SK-N-SH treated with all-trans-retinoic acid at 6 μM for 48 hours (cell line): ENCODE results near the gene KIF13A.

ENCODE experiments used
- CSDC2 ChIP-seq: fragments of 250-450 bp; sonication (Bioruptor Pico); IDR thresholded peaks from 2 replicates; pipeline ENCODE4 v1.5.0; 2020; ENCODE audit warnings: mild to moderate bottlenecking, moderate library complexity
- CSRNP3 ChIP-seq: fragments of 250-450 bp; sonication (Bioruptor Pico); IDR thresholded peaks from 2 replicates; pipeline ENCODE4 v1.5.1; 2021; ENCODE audit warnings: mild to moderate bottlenecking, moderate library complexity
- ESRRG ChIP-seq: fragments of 250-450 bp; sonication (Bioruptor Pico); IDR thresholded peaks from 2 replicates; pipeline ENCODE4 v1.6.1; 2021; ENCODE audit warnings: mild to moderate bottlenecking
- GLIS3 ChIP-seq: fragments of 250-450 bp; sonication (Bioruptor Pico); IDR thresholded peaks from 2 replicates; pipeline ENCODE4 v1.5.0; 2020; ENCODE audit warnings: mild to moderate bottlenecking, moderate library complexity
- ISL1 ChIP-seq: fragments of 250-450 bp; sonication (Bioruptor Pico); IDR thresholded peaks from 2 replicates; pipeline ENCODE4 v2.1.2; 2022; ENCODE audit warnings: mild to moderate bottlenecking, moderate library complexity
- TCF4 ChIP-seq: fragments of 250-450 bp; sonication (Bioruptor Pico); IDR thresholded peaks from 2 replicates; pipeline ENCODE4 v1.8.0; 2021; ENCODE audit warnings: mild to moderate bottlenecking, moderate library complexity, borderline replicate concordance
- TOX ChIP-seq: fragments of 250-450 bp; sonication (Bioruptor Pico); IDR thresholded peaks from 2 replicates; pipeline ENCODE4 v1.8.0; 2021; ENCODE audit warnings: mild to moderate bottlenecking, moderate library complexity, borderline replicate concordance
- ZFP30 ChIP-seq: fragments of 450-650 bp; formaldehyde crosslinking; IDR thresholded peaks from 2 replicates; pipeline ENCODE4 v1.5.0; 2022; ENCODE audit warnings: mild to moderate bottlenecking, moderate library complexity
- ZNF565 ChIP-seq: fragments of 450-650 bp; formaldehyde crosslinking; conservative IDR thresholded peaks from 2 replicates; pipeline ENCODE4 v1.5.0; 2020; ENCODE audit warnings: low read depth, mild to moderate bottlenecking, moderate library complexity
- ZNF70 ChIP-seq: fragments of 450-650 bp; formaldehyde crosslinking; IDR thresholded peaks from 2 replicates; pipeline ENCODE4 v1.5.0; 2020; ENCODE audit warnings: mild to moderate bottlenecking, moderate library complexity
- TF ChIP-seq, protein P1 (sequence below): fragments of 250-450 bp; sonication (Bioruptor Pico); IDR thresholded peaks from 2 replicates; pipeline ENCODE4 v1.5.1; 2020; ENCODE audit warnings: low read depth, mild to moderate bottlenecking, moderate library complexity

DNA sequence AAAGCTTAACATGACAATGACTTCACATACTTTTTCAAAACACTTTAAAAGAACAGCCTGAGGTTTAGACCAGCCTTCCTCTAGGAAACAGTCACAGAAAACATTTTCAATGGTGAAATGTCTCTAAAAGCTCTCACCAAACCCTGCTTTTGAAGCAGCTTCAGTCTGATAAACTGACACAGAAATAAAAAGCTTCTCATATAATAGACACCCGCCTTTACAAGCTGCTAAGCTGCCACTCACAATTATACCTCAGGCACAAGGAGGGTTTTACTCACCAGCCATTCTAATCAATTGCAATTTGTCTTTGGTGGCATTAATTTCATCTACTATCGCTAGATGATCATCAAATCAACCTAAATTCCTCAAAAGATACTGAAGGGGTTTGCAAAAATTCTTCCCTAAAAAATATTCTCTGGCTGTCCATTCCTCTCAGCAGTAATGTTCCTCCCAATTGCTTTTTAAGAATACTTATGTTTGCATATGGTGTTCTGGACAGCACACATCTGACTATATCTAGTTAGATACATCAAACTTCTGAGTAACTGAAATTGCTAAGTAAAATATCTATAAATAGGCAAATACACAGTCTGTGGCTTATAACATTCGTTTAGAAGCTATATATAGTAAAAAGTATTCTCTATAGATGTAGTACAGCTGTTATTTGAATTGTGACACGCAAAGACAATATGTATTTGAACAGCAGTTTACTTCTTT, 29.4 kb downstream of the KIF13A start:
- no peak for TF ChIP-seq ESRRG (CRISPR knock-in tag)
- TF ChIP-seq ISL1 (CRISPR knock-in tag) = no peak
- no peak for TF ChIP-seq ZNF565 (CRISPR knock-in tag)
- no peak for TF ChIP-seq ZFP30 (CRISPR knock-in tag)
- no peak for TF ChIP-seq TOX (CRISPR knock-in tag)
- TF ChIP-seq CSDC2 (CRISPR knock-in tag) = no peak
- no peak for TF ChIP-seq ZNF70 (CRISPR knock-in tag)
- TF ChIP-seq GLIS3 (CRISPR knock-in tag) = no peak
- TF ChIP-seq CSRNP3 (CRISPR knock-in tag) = no peak
- no peak for TF ChIP-seq TCF4 (CRISPR knock-in tag)
- TF ChIP-seq, protein P1, sequence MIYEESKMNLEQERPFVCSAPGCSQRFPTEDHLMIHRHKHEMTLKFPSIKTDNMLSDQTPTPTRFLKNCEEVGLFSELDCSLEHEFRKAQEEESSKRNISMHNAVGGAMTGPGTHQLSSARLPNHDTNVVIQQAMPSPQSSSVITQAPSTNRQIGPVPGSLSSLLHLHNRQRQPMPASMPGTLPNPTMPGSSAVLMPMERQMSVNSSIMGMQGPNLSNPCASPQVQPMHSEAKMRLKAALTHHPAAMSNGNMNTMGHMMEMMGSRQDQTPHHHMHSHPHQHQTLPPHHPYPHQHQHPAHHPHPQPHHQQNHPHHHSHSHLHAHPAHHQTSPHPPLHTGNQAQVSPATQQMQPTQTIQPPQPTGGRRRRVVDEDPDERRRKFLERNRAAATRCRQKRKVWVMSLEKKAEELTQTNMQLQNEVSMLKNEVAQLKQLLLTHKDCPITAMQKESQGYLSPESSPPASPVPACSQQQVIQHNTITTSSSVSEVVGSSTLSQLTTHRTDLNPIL (CRISPR knock-in tag) = no peak
